Suppressor macrophage treated with lipopolysaccharide for 1 hour (primary cell): Measurements from ENCODE around the gene DYDC1.
"Not testable (repeated sequence)": the region's sequence is repeated elsewhere in the genome, so short reads cannot be mapped to it uniquely, and the experiment has no call there.

Source experiments
- DNase-seq, 3 donors: peaks; one replicate each; pipeline ENCODE4 v3.0.0-alpha.2; 2020 to 2022

DYDC1 gene

GRCh38 chr10:80356563-80356988 lies at the start of gene DYDC1, which contains the start of gene DYDC2:
Gene DYDC1 (minus strand): TSS chr10:80356755. CDS start chr10:80352601, 4,154 bp downstream.
Gene DYDC2 (plus strand): TSS chr10:80356781. CDS start chr10:80362444, 5,663 bp downstream.
- DNase-seq: peak; percentile 61 to 74 (median 62)

GRCh38 chr10:80406204-80406603 lies 49.6 kb upstream of the DYDC1 start:
- no peak for DNase-seq

GRCh38 chr10:80405626-80406025 lies 49.1 kb upstream of the DYDC1 start:
- DNase-seq: no peak

GRCh38 chr10:80405035-80405434 lies 48.5 kb upstream of the DYDC1 start:
- DNase-seq: no peak

- DNase-seq: no peak
These were observed 43.7 kb upstream of the DYDC1 start for GRCh38 chr10:80400136-80400804.

GRCh38 chr10:80397014-80397413 lies 40.5 kb upstream of the DYDC1 start:
- DNase-seq: no peak

GRCh38 chr10:80394358-80394916 lies 37.9 kb upstream of the DYDC1 start:
- no peak for DNase-seq

- DNase-seq: peak; percentile 70 to 85 (median 84)
These were observed 35.7 kb upstream of the DYDC1 start for GRCh38 chr10:80392250-80392649.

GRCh38 chr10:80390740-80391139 lies 34.2 kb upstream of the DYDC1 start:
- DNase-seq: no peak

GRCh38 chr10:80382989-80383388 lies 26.4 kb upstream of the DYDC1 start:
- peak; percentile 76 to 81 (median 77) for DNase-seq

GRCh38 chr10:80380185-80380584 lies 23.6 kb upstream of the DYDC1 start:
- no peak for DNase-seq

GRCh38 chr10:80379701-80380100 lies 23.1 kb upstream of the DYDC1 start:
- DNase-seq: no peak

- DNase-seq: peak; percentile 39 to 52 (median 44)
These were observed 16.9 kb upstream of the DYDC1 start for GRCh38 chr10:80373502-80373901.

GRCh38 chr10:80372675-80373074 lies 16.1 kb upstream of the DYDC1 start:
- no peak for DNase-seq

GRCh38 chr10:80371467-80371866 lies 14.9 kb upstream of the DYDC1 start:
- DNase-seq: no peak

- DNase-seq: no peak
These were observed 9.0 kb upstream of the DYDC1 start for GRCh38 chr10:80365510-80365909.

GRCh38 chr10:80359644-80360043 lies 3.1 kb upstream of the DYDC1 start:
- DNase-seq: no peak

GRCh38 chr10:80358925-80359324 lies 2.4 kb upstream of the DYDC1 start:
- DNase-seq: not testable (repeated sequence)

GRCh38 chr10:80357851-80358125 lies 1.2 kb upstream of the DYDC1 start:
- no peak for DNase-seq

- peak in 1 of 3 donors; percentile 18 for DNase-seq
These were observed 665 bp upstream of the DYDC1 start for GRCh38 chr10:80356989-80357850.

- peak; percentile 43 to 50 (median 43) for DNase-seq
These were observed 5.3 kb downstream of the DYDC1 start for GRCh38 chr10:80351220-80351619.

- DNase-seq: no peak
These were observed 6.3 kb downstream of the DYDC1 start for GRCh38 chr10:80350251-80350650.

GRCh38 chr10:80344912-80345311 lies 11.6 kb downstream of the DYDC1 start:
- DNase-seq: no peak

- DNase-seq: peak in 1 of 3 donors; percentile 8
These were observed 12.3 kb downstream of the DYDC1 start for GRCh38 chr10:80344276-80344675.
